ENCODE results near the gene QPRT.

DNA sequence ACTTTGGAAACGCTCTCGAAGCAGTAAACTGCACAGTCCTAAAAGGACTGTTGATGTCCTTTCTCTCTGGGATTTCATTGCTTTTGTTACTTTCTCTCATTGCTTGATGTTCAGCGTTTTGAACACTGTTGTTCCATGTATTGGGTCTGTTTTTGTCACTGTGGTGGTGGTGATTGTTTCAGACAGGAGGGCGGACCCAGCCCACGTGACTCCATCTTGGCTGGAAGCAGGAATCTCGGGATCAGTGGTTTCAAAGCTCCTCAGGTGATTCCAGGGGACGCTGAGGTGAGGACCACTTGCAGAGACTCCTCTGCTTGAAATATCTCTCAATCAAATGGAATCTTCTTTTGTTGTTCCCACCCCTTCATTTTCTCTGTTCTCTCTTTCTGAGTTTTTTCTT, 48.5 kb downstream of the QPRT start:
- TF ChIP-seq, protein P1, sequence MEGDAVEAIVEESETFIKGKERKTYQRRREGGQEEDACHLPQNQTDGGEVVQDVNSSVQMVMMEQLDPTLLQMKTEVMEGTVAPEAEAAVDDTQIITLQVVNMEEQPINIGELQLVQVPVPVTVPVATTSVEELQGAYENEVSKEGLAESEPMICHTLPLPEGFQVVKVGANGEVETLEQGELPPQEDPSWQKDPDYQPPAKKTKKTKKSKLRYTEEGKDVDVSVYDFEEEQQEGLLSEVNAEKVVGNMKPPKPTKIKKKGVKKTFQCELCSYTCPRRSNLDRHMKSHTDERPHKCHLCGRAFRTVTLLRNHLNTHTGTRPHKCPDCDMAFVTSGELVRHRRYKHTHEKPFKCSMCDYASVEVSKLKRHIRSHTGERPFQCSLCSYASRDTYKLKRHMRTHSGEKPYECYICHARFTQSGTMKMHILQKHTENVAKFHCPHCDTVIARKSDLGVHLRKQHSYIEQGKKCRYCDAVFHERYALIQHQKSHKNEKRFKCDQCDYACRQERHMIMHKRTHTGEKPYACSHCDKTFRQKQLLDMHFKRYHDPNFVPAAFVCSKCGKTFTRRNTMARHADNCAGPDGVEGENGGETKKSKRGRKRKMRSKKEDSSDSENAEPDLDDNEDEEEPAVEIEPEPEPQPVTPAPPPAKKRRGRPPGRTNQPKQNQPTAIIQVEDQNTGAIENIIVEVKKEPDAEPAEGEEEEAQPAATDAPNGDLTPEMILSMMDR (IDR thresholded peaks at IDR 0.05): no peak
- TF ChIP-seq POLR2AphosphoS5 (IDR thresholded peaks at IDR 0.05; ENCODE audit: insufficient read depth in 1 of 2, low read depth in 1 of 2) (no peak), POLR2A (IDR thresholded peaks at IDR 0.05) (no peak)
